Transverse colon (tissue), 3 donors: ENCODE measurements around the gene CDCA3.

Experiments used
- CTCF ChIP-seq, 5 experiments: fragments of 200-600 bp in 3 of 5; fragments of 450-650 bp in 2 of 5; sonication (generic) in 3 of 5; IDR thresholded peaks; 1 replicate in 2 of 5; 2 replicates in 3 of 5; pipeline ENCODE4 v1.5.1; 2016 to 2017; ENCODE audit warnings: antibody characterized with exemption in 5 of 5, inconsistent platforms in 3 of 5, mild to moderate bottlenecking in 2 of 5, moderate library complexity in 1 of 5
- POLR2A ChIP-seq: fragments of 450-650 bp; IDR thresholded peaks from one replicate; pipeline ENCODE4 v1.6.1; 2016; ENCODE audit warnings: antibody characterized with exemption, mild to moderate bottlenecking, moderate library complexity

GRCh38 chr12:6845395-6845794 is 5.7 kb downstream of the CDCA3 start:
- TF ChIP-seq CTCF (IDR thresholded peaks at IDR 0.05) (no peak), POLR2A (no peak)
